ENCODE data around the gene ANAPC4. TPM values are rescaled to one million over a fixed set of nuclear protein-coding genes. Genes with fewer than 3 reads are reported as not detected.
"Not testable (repeated sequence)": the region's sequence is repeated elsewhere in the genome, so short reads cannot be mapped to it uniquely, and the experiment has no call there.

The ANAPC4 gene, protein sequence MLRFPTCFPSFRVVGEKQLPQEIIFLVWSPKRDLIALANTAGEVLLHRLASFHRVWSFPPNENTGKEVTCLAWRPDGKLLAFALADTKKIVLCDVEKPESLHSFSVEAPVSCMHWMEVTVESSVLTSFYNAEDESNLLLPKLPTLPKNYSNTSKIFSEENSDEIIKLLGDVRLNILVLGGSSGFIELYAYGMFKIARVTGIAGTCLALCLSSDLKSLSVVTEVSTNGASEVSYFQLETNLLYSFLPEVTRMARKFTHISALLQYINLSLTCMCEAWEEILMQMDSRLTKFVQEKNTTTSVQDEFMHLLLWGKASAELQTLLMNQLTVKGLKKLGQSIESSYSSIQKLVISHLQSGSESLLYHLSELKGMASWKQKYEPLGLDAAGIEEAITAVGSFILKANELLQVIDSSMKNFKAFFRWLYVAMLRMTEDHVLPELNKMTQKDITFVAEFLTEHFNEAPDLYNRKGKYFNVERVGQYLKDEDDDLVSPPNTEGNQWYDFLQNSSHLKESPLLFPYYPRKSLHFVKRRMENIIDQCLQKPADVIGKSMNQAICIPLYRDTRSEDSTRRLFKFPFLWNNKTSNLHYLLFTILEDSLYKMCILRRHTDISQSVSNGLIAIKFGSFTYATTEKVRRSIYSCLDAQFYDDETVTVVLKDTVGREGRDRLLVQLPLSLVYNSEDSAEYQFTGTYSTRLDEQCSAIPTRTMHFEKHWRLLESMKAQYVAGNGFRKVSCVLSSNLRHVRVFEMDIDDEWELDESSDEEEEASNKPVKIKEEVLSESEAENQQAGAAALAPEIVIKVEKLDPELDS
- 10 to 100 TPM in 11 of 12 donors, not detected in 1; 17.5 to 47.5 (median 33.0) TPM for polyA plus RNA-seq (ENCODE audit: insufficient read length in 12 of 12)
- long read RNA-seq, donor 1, partial matches to known transcripts, result 31 of 33 reads
- long read RNA-seq, donor 1, other reads (novel, unspliced or antisense), result 0 of 33 reads
- long read RNA-seq, donor 2, partial matches to known transcripts, result 7 of 9 reads
- long read RNA-seq, donor 2, other reads (novel, unspliced or antisense), result 0 of 9 reads
- long read RNA-seq, donor 3, partial matches to known transcripts, result 6 of 7 reads
- long read RNA-seq, donor 3, other reads (novel, unspliced or antisense), result 0 of 7 reads
- long read RNA-seq, donor 4, partial matches to known transcripts, result 0 of 1 reads
- long read RNA-seq, donor 4, other reads (novel, unspliced or antisense), result 0 of 1 reads
- long read RNA-seq, donor 5, partial matches to known transcripts, result 10 of 14 reads
- long read RNA-seq, donor 5, other reads (novel, unspliced or antisense), result 0 of 14 reads
- long read RNA-seq, donor 6, partial matches to known transcripts, result 7 of 8 reads
- long read RNA-seq, donor 6, other reads (novel, unspliced or antisense), result 0 of 8 reads
- long read RNA-seq, donor 7, partial matches to known transcripts, result 6 of 8 reads
- long read RNA-seq, donor 7, other reads (novel, unspliced or antisense), result 0 of 8 reads
- long read RNA-seq, donor 8, partial matches to known transcripts, result 15 of 16 reads
- long read RNA-seq, donor 8, other reads (novel, unspliced or antisense), result 0 of 16 reads
- long read RNA-seq, donor 9, partial matches to known transcripts, result 7 of 8 reads
- long read RNA-seq, donor 9, other reads (novel, unspliced or antisense), result 0 of 8 reads
- long read RNA-seq, donor 10, partial matches to known transcripts, result 13 of 14 reads
- long read RNA-seq, donor 10, other reads (novel, unspliced or antisense), result 0 of 14 reads
- long read RNA-seq, donor 11, partial matches to known transcripts, result 14 of 15 reads
- long read RNA-seq, donor 11, other reads (novel, unspliced or antisense), result 0 of 15 reads

DNA sequence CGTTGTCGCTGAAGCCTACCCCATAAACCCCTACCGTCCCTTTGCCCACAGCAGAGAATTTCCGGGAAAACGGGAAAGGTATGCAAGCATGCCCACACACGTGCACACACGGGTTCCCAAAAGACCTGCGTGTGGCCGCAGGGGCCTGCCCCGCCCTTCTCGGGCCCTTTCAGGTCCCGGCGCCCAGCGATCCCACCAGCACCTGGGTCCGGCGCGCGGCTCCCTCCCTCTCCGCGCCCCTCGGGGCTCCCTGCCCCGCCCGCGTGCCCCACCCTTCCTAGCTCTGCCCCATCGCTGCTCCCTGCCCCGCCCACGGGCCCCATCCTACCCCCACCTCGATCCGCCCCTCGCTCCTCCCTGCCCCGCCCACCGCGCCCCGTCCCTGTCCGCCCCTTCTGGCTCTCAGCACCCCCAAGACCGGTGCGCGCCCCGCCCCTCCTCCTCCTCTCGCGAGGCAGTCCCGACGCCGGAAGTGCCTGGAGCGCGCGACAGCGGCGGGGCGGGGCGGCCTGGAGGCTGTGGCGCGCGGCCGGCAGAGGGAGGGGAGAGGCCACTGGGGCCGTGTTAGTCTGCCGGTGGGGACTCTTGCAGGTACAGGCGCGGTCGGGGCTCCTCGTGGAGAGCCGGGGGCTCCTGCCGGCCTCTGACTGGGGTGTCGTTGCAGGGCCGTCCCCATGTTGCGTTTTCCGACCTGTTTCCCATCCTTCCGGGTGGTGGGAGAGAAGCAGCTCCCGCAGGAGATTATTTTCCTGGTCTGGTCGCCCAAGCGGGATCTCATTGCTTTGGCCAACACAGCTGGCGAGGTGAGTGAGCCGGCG lies at the start of gene ANAPC4:
ANAPC4 (plus strand) TSS at position 510 of the 818 bp plus-strand sequence; CDS start at position 675, 165 bp downstream.
- DNase-seq, result peak; percentile 89

DNA sequence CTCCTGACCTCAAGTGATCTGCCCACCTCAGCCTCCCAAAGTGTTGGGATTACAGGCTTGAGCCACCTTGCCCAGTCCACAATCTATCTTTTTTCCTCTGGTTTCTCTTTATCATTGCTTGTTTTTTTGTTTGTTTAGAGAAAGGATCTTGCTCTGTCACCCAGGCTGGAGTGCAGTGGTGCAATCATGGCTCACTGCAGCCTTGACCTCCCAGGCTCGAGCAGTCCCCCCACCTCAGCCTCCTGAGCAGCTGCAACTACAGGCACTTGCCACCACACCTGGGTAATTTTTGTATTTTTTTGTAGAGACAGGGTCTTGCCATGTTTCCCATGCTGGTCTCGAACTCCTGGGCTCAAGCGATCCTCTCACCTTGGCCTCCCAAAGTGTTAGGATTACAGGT lies 48.6 kb upstream of the ANAPC4 start:
- DNase-seq, result not testable (repeated sequence)

DNA sequence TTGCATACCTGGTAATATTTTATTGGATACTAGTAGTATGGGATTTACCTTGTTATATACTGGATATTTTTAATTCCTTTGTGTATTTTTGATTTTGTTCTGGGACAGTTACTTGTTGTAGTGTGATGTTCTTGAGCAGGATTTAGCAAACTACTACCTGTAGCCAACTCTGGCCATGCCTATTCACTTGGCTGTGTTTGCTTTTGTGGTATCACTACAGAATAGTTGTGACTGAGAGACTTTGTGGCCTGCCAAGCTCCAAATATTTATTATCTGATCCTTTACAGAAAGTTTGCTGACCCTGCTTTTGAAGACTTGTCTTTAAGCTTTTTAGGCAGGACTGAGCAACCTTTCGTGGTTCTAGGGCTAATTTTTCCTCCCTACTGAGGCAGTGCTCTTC lies 46.7 kb upstream of the ANAPC4 start:
- DNase-seq, result no peak

DNA sequence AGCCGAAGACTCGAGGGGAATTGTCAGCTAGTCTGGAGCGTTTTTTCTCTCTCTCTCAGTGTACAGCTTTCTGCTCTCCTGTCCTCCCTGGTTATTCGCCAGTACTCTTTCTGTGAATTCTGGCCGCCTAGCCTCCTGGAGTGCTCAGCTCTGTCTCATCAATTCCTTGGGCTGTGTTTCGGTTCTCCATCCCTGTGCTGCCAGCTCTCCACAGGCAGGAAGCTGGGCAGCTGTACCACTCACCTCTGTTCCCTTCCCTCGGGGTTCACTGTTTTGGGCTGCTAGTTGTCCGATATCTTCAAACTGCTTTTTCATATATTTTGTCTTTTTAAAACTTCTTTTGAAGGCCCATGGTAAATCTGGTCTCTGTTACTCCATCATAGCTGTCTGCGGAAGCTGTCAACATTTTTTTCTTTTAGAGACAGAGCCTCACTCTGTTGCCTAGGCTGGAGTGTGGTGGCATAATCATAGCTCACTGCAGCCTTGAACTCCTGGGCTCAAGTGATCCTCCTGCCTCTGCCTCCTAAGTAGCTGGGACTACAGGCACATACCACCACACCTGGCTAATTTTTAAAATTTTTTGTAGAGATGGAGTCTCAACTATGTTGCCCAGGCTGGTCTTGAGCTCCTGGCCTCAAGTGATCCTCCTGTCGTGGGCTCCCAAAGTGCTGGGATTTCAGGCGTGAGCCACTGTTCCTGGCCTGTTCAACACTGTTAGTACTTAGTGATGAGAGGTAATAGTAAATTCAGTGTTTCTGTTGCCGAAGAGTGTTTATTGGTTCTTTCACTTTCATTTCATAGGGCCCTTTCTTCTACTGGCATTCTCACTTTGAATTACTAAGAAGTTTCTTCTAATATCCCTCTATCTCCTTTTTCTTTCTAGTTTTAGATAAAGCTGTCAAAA lies 45.9 kb upstream of the ANAPC4 start:
- no peak for DNase-seq

DNA sequence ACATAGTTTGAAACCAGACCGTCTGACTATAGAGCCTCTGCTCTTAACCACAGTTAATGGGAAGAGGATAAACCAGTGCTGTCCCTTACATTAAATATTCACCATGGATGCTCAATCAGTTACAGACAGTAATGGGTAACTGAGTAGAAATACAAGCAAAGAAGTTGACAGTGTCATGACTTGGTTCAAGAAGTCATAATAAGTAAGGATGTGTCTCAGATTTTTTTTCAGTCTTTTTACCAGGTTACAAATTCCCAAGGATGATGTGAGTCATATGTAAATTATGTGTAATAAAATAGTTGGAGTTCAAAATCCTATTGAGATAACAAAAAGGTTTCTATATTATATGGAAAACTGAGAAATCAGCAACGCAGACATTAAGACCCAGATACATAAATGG lies 33.4 kb upstream of the ANAPC4 start:
- DNase-seq, result no peak

DNA sequence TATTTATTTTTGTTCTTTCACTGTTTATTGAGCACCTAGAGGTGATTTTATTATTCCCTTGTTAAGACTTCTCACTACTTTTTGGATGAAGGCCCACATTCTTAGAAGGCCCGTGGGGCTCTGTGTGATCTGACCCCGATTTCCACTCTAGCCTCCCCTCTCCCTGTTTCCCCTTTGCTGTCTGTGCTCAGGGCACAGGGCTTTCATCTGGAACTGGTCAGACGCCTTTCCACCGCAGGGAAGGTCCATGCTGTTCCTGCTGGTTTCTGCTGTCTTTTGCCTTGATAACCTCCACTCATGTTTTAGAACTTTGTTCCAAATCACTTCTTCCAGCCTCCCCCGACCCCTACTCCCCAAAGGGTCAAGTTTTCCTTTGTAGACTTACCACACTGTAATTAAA lies 31.3 kb upstream of the ANAPC4 start:
- DNase-seq, result no peak

DNA sequence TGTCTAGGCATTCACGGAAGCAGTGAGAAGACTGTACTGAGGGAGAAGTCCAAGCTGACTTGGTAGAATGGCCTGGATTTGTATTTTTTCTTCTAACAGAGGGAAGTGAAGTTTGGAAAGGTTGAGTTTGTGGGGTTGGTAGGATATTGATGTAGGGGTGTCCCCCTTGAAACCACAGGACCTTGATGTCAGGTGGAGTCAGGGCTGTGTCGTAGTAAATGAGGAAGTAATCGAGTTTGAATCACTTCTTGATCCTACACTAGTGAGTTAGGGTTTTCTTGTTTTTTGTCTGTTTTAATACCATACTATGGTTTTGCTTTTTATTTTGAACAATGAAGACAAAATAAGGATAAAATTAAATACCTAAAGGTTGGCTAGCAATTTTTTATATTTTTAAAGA lies 30.1 kb upstream of the ANAPC4 start:
- DNase-seq, result no peak

DNA sequence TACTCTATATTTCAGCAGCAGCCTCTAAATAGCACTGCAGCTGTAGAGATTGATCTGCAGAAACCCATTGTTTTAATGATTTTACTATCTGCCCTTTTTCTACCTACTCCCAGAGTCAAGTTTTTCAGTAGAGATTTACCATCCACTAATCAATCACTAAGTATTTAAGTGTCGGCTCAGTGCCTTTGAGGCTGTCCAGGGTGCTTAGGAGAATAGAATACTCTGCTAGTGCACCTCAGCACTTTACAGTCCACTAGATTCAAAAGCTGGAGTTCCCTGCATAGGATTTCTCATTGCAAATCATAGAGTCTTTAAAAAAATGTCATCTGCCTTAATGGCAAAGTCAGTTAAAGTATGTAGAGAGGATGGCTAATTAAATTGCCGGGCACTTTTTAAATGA lies 29.6 kb upstream of the ANAPC4 start:
- DNase-seq, result no peak

DNA sequence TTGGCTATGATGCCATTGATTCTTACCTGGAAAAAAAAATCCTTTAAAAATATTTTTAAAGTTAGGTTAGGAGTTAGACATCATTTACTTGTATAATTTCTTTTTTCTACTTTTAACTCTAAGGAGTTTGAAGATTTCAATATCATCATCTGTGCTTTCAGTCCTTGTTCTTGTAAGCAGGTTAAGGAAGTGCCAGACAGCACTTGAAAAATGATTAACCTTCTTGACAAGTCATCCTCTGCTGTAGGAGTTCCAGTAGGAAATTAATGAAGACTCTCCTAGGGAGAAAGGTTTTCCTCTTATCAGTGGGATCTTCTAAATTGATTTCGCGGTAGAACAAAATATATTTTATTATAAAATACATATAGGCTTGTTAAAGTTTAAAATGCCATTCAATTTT lies 29.1 kb upstream of the ANAPC4 start:
- DNase-seq, result no peak

DNA sequence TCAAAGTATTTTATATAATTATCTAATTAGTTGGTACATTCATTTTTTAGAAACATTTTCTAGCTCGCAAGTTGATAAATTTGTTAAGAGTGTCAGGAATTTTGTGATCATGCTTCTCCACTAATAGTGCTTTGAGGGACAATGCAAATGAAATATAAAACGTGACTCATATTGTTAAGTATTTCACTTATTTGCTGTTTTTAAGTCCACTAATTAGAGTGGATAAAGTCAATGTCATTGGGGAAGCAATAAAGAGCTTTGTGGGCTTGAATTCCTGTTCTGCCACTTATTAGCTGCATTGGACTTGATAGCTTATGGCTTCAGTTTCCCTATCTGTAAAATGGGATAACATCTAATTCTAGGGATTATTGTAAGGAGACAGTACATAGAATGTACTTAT lies 26.5 kb upstream of the ANAPC4 start:
- DNase-seq, result no peak

DNA sequence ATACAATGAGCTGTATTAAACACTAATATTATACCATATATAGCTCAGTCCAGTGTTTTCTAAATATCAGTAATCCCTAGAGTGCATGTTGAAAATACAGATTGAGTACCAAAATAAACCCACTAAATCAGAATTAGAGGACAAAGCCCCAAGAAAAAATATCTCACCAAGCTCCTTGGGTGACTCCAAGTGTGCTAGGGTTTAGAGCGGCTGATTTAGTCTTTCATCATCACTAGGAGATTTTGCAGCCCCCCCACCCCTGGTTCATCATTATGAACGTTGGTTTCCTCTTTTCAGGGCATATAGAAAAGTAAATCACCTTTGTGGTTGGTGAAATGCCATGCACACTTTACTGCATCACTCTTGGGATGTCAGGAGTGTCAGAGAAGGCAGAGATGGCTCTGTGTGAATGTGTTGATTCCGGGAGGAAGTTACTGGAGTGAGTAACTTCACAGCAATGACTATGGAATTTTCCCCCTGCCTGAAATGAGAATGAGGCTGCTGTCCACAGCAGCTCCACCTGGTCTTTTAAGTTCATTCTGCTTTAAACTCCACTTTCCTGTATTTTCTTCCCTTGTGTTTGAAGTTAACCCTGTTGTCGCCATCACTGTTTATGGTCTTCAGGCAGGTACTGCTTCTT lies 25.2 kb upstream of the ANAPC4 start:
- DNase-seq, result no peak

DNA sequence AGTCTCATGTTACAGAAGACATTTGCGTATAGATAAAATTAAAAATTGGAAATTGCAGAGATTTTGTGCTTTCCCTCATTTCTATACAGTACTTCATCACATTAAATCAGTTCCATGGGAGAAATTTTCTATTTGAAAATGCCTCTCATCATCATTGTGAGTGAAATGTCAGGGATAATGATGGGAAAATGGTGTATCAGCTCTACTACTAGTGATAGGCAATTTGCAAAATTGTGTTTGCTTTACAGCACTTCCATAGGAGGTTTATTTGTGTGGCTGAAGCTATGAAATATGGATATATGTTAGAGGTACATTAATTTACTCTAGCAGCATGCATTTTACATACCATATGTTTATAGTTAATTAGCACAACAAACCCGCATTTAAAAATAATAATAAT lies 21.0 kb upstream of the ANAPC4 start:
- DNase-seq, result no peak

DNA sequence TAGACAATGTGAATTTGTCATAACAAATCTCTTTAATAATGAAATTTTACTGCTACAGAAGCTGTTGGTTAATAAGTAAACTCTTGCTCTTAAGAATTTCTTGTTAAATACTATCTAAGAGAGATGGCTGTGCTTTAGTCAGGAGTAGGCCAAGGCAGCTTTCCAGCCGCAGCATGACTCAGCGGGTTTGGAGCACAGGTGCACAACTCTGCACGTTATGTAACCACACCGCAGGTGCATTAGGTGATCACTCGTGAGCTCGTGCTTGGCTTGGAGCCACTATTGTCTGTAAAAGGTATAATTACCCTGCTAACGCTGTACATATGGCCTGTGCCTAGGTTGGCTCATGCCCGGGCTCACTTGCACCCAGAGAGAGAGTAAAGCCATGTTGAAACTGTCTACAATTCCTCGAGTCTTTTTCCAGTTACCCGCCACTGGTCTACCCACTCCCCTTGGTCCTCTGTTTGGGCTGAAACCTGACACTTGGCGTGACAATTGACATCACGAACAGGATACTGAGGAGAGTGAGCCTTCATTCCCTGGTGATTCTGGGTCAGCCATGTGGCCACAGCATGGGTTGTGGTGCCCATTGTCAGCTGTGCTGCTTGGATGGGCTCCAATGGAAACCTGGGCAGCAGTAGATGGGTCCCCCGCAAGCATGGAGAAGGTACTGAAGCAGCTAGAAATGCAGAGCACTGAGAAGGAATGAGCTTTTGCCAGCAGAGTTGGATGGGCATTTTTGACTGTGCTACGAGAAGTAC lies 18.4 kb upstream of the ANAPC4 start:
- DNase-seq, result no peak

DNA sequence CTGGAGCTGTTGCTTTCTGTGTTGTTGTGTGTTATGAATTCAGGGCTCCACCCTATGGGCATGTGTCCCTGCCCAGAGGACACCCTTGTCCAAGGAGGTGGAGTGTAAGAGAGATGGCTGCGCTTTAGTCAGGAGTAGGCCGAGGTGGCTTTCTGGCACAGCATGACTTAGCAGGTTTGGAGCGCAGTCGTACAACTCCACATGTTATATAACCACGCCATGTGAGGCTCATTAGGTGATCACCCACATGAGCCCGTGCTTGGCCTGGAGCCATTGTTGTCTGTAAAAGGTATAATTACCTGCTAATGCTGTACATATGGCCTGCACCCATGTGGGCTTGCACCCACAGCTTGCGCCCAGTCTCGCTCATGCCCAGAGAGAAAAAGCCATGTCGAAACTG lies 15.8 kb upstream of the ANAPC4 start:
- no peak for DNase-seq

DNA sequence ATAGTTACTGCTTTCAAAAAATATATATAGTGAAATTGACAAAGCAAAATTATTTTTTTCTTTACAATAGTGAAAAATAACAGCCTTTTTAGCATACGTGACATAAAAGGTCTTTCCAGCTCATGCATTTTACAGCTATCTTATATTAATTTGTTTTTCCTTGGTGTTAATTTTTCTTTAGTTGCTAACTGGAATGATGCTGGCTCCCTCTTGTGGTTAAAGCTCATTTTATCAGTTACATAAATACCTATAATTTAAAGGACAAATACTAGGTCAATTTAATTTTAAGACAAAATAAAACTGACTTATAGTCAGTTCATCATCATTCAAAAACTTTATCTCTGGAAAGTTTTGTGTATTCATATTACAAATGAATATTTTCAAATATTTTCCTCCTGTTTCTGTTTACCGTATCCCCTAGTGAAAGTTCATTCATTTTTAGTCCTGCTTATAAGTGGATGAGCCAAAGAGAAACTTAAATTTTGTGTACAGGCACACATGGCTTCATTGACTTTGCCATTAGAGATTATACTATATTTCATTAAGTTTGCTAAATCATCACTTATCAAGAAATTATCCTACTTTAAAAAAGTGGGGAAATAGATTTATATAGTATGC lies 9.9 kb upstream of the ANAPC4 start:
- DNase-seq, result peak; percentile 28

DNA sequence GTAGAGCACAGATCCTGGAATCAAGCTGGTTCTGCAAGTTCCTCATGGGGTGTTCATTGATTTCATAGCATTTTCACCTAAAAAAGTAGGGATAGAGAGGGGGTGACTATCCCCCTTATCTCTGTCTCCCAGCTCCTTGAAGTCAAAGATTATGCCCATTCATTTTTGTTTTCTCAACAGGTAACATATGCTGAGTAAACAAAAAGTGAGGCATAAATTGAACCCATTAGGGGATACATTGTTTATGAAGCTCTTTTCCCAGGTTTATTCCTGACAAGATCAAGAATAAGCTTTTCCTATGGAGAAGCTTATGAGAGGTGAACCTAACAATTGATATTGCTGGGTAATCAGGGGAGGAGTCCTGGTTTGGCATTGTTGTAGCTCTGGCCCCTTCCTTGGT lies 9.2 kb upstream of the ANAPC4 start:
- no peak for DNase-seq

DNA sequence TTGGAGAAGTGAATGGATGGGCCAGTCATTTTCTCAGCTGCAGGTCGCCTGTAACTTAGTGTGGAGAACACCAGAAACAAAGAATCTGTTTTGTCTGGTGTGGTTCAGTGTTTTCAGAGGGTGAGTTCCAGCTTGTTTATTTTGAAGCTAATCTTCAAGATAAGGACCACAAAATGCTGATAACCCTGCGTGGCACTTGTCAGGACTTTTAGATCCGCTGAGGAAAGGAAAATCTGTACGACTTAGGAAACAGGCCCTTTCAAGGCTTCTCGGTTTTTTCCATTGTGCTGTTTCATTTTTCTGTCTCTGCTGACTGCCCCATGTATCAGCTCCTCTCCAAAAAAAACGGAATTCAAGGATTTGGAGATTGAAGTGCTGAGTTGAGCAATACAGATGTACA lies 8.7 kb upstream of the ANAPC4 start:
- no peak for DNase-seq
